ENCODE data around the gene STX19.

STX19 gene

DNA sequence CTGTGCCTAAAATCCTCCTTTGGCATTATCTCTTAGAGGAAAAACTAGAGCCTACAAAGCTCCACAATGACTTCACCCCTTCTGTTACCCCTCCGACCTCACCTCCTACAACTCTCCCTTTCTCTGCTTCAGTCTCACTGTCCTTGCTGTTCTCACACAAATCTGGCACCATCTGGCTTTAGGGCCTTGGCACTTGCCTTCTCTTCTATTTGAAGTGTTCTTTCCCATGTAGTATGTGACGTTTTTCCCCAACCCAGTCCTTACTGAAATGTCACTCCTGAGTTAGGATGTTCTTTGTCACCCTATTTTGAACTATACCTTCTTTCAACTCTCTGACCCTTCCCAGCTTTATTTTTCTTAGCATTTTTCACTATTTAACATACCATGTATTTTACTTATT, 8.7 kb downstream of the STX19 start:
- no peak overlapping the region for H3K4me3 ChIP-seq (ENCODE audit: low read length)
- no peak overlapping the region for H3K9ac ChIP-seq (ENCODE audit: low read length)
- H3K36me3 ChIP-seq (ENCODE audit: control insufficient read depth, low read depth, low read length): no peaks in the 10 kb centered on the region
- no peaks in the 10 kb centered on the region for H3K9me3 ChIP-seq (ENCODE audit: control insufficient read depth, low read depth, low read length)
- H3K27me3 ChIP-seq (ENCODE audit: control insufficient read depth, insufficient read depth, low read length): no peaks in the 10 kb centered on the region
- H3K27ac ChIP-seq (ENCODE audit: low read length): no peak overlapping the region
- H3K4me1 ChIP-seq (ENCODE audit: control insufficient read depth, low read depth, low read length): no peaks in the 10 kb centered on the region

GRCh38 chr3:94015025-94015424, 13.4 kb downstream of the STX19 start:
- no peaks in the 10 kb centered on the region for H3K4me1 ChIP-seq (ENCODE audit: control insufficient read depth, low read depth, low read length)
- H3K27me3 ChIP-seq (ENCODE audit: control insufficient read depth, insufficient read depth, low read length): no peaks in the 10 kb centered on the region
- H3K36me3 ChIP-seq (ENCODE audit: control insufficient read depth, low read depth, low read length): no peaks in the 10 kb centered on the region
- no peak overlapping the region for H3K27ac ChIP-seq (ENCODE audit: low read length)
- no peaks in the 10 kb centered on the region for H3K9me3 ChIP-seq (ENCODE audit: control insufficient read depth, low read depth, low read length)
- H3K4me3 ChIP-seq (ENCODE audit: low read length): no peak overlapping the region
- no peak overlapping the region for H3K9ac ChIP-seq (ENCODE audit: low read length)

DNA sequence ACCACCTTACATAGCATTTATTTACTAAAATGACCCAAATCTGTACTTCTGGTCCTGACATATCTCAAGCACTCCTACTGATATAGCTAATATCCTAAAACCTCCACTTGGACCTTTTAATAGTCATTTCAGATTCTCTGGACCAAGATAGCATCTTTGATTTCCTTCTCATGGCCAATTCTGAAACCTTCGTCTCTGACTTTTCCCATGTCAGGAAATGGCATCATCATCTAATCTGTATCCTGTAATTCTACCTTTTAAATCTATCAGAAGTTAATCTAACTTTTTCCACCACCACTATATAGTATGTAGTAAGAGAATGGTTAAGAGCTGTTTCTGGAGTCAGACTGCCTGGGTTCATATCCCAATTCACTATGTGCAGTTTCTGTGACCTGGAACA, 16.2 kb downstream of the STX19 start:
- H3K9ac ChIP-seq (ENCODE audit: low read length): no peak overlapping the region

DNA sequence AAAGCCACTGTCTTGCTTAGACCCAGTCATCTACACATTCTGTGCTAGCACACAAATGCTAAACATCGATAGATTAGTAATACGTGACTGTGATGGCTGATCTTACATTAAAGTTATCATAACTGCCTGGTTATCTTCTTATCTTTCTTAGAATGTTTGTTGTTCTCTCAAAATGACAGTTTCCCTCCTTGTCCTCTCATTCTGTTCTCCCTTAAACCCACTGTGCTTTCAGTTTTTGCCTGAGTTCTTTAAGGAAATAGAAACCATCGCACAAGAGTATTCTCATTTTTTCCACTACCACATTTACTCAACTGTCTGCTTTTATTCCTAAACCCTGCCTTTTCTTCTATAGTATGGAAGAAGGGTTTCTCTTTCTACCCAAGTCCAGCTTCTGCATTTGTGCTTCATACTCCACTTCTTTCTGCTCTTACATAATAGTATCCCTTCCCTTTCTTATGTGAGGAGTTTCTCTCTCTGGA, 17.1 kb downstream of the STX19 start:
- Histone ChIP-seq H3K9ac (ENCODE audit: low read length) (no peak overlapping the region), H3K36me3 (ENCODE audit: control insufficient read depth, low read depth, low read length) (no peaks in the 10 kb centered on the region), H3K27ac (ENCODE audit: low read length) (no peak overlapping the region), H3K4me3 (ENCODE audit: low read length) (no peak overlapping the region), H3K4me1 (ENCODE audit: control insufficient read depth, low read depth, low read length) (no peaks in the 10 kb centered on the region), H3K27me3 (ENCODE audit: control insufficient read depth, insufficient read depth, low read length) (no peaks in the 10 kb centered on the region), H3K9me3 (ENCODE audit: control insufficient read depth, low read depth, low read length) (no peaks in the 10 kb centered on the region)

More for the DNA sequence above, 16.2 kb downstream of the STX19 start:
- Histone ChIP-seq H3K4me1 (ENCODE audit: control insufficient read depth, low read depth, low read length) (no peaks in the 10 kb centered on the region), H3K4me3 (ENCODE audit: low read length) (no peak overlapping the region), H3K36me3 (ENCODE audit: control insufficient read depth, low read depth, low read length) (no peaks in the 10 kb centered on the region), H3K9me3 (ENCODE audit: control insufficient read depth, low read depth, low read length) (no peaks in the 10 kb centered on the region), H3K27ac (ENCODE audit: low read length) (no peak overlapping the region), H3K27me3 (ENCODE audit: control insufficient read depth, insufficient read depth, low read length) (no peaks in the 10 kb centered on the region)

DNA sequence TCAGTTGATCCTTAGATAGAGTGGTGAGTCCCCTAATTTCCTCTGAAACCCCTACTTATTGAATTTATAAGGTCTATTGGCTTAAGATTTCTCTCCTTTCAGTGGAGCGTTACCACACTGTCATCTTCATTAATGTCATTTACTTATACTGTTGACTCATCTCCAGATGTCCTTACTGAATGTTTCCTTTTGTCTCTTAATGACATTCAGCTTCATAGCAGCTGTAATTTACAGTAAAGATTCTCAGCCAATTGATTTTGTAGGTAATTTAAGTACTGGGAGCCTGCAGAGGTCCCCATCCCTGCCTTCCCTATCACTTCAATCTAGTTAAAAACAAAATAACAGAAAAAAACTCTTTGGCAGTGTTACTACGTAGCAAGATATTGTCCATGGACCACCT, 18.8 kb downstream of the STX19 start:
- no peak overlapping the region for H3K9ac ChIP-seq (ENCODE audit: low read length)
- no peak overlapping the region for H3K27ac ChIP-seq (ENCODE audit: low read length)
- no peaks in the 10 kb centered on the region for H3K36me3 ChIP-seq (ENCODE audit: control insufficient read depth, low read depth, low read length)
- no peaks in the 10 kb centered on the region for H3K4me1 ChIP-seq (ENCODE audit: control insufficient read depth, low read depth, low read length)
- H3K4me3 ChIP-seq (ENCODE audit: low read length): no peak overlapping the region
- no peaks in the 10 kb centered on the region for H3K27me3 ChIP-seq (ENCODE audit: control insufficient read depth, insufficient read depth, low read length)
- no peaks in the 10 kb centered on the region for H3K9me3 ChIP-seq (ENCODE audit: control insufficient read depth, low read depth, low read length)

DNA sequence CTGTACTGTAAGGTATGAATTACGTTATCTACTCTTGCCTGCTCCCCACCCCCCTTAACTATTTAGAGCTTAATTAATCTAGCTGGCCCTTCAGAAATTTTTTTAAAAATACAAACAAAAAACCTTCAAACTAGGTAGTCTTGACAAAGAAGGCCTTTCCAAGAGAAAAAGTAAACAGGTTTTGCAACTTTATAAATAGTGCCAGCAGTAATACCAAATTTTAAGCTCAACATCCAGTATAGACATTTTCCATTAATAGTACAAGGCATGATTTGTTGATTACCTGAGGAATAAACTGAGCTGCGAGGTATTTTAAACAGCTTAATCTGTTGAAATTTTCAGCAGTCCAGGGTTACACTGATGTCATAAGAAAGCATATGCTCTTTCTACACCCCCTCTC, 20.1 kb downstream of the STX19 start:
- H3K4me1 ChIP-seq (ENCODE audit: control insufficient read depth, low read depth, low read length): no peaks in the 10 kb centered on the region
- no peaks in the 10 kb centered on the region for H3K9me3 ChIP-seq (ENCODE audit: control insufficient read depth, low read depth, low read length)
- no peak overlapping the region for H3K27ac ChIP-seq (ENCODE audit: low read length)
- no peaks in the 10 kb centered on the region for H3K36me3 ChIP-seq (ENCODE audit: control insufficient read depth, low read depth, low read length)
- no peaks in the 10 kb centered on the region for H3K27me3 ChIP-seq (ENCODE audit: control insufficient read depth, insufficient read depth, low read length)
- no peak overlapping the region for H3K4me3 ChIP-seq (ENCODE audit: low read length)
- no peak overlapping the region for H3K9ac ChIP-seq (ENCODE audit: low read length)

DNA sequence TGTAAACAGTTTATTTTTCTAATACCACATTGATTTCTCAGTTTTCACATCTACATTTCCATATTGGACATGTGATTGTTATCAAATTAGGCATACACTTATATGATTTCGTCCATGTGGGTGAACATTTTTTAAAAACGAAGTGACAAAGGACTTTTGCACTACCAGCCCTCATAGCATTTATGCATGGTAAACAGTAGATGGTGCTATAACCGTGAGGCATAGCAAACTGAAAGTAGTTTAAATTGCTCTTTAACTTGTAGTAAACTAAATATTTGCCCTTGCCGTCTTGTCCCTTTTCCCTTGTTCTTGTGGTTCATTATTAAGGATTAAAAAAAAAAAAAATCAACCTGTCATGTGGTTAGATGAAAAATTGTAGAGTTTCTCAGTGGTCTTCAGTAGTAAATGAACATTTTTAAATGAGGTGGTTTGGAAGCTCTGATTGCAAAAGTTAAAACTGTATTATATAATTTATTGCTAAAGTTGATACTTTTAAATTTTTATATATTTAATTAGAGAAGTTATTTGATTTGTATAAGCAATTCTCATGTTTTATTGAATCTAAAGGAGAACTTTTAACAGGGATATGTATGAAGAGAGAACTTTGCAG, 24.0 kb downstream of the STX19 start:
- Histone ChIP-seq H3K9ac (ENCODE audit: low read length) (no peak overlapping the region), H3K27me3 (ENCODE audit: control insufficient read depth, insufficient read depth, low read length) (no peaks in the 10 kb centered on the region), H3K27ac (ENCODE audit: low read length) (no peak overlapping the region), H3K4me3 (ENCODE audit: low read length) (no peak overlapping the region), H3K36me3 (ENCODE audit: control insufficient read depth, low read depth, low read length) (no peaks in the 10 kb centered on the region), H3K4me1 (ENCODE audit: control insufficient read depth, low read depth, low read length) (no peaks in the 10 kb centered on the region), H3K9me3 (ENCODE audit: control insufficient read depth, low read depth, low read length) (no peaks in the 10 kb centered on the region)

DNA sequence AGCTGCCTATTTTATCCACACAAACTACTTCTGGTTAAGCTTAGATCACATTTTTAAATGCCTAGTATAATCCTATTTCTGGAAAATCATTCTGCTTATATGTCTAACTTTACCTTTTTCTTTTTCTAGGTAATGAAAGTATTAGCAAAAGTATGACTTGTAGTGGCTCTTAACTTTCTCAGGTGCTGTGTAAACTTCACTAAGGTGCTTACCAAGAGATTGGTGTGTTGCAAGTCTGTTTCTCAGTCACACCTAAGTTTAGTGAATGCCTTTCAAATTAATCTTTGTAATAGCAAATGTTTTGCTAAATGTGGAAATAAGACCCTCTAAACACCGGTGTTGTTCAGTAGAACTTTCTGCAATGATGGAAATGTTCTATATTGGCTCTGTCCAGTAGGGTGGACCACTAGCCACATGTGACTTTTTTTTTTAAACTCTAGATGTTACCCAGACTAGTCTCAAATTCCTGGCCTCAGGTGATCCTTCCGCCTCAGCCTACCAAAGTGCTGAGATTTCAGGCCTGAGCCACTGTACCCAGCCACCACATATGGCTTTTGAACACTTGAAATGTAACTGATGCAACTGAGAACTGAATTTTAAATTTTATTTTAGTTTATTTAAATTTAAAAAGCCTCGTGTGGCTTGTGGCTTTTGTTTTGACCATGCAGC, 26.4 kb downstream of the STX19 start:
- H3K4me1 ChIP-seq (ENCODE audit: control insufficient read depth, low read depth, low read length): no peaks in the 10 kb centered on the region
- no peaks in the 10 kb centered on the region for H3K9me3 ChIP-seq (ENCODE audit: control insufficient read depth, low read depth, low read length)
- no peak overlapping the region for H3K9ac ChIP-seq (ENCODE audit: low read length)
- no peaks in the 10 kb centered on the region for H3K27me3 ChIP-seq (ENCODE audit: control insufficient read depth, insufficient read depth, low read length)
- H3K36me3 ChIP-seq (ENCODE audit: control insufficient read depth, low read depth, low read length): no peaks in the 10 kb centered on the region
- no peak overlapping the region for H3K4me3 ChIP-seq (ENCODE audit: low read length)
- H3K27ac ChIP-seq (ENCODE audit: low read length): no peak overlapping the region

DNA sequence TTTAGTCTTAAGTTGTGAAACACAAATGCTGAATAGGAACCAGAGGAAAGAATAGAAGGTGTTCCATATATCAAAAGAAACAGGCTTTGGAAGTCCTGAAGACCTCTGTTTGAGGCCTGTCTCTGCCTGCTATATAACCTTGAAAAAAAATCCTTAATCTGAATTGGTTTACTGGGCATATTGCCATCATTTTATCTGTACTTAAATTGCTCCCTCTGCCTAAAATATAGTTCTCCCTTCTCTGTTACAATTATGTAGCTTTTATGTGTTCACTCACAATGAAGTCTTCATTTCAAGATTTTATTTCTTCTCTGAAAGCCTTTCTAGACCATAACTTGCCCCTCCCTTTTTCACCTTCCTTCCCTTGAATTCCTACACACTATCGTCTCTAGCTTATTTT, 27.2 kb downstream of the STX19 start:
- Histone ChIP-seq H3K36me3 (ENCODE audit: control insufficient read depth, low read depth, low read length) (no peaks in the 10 kb centered on the region), H3K9ac (ENCODE audit: low read length) (no peak overlapping the region), H3K27ac (ENCODE audit: low read length) (no peak overlapping the region), H3K4me3 (ENCODE audit: low read length) (no peak overlapping the region), H3K4me1 (ENCODE audit: control insufficient read depth, low read depth, low read length) (no peaks in the 10 kb centered on the region), H3K27me3 (ENCODE audit: control insufficient read depth, insufficient read depth, low read length) (no peaks in the 10 kb centered on the region), H3K9me3 (ENCODE audit: control insufficient read depth, low read depth, low read length) (no peaks in the 10 kb centered on the region)

DNA sequence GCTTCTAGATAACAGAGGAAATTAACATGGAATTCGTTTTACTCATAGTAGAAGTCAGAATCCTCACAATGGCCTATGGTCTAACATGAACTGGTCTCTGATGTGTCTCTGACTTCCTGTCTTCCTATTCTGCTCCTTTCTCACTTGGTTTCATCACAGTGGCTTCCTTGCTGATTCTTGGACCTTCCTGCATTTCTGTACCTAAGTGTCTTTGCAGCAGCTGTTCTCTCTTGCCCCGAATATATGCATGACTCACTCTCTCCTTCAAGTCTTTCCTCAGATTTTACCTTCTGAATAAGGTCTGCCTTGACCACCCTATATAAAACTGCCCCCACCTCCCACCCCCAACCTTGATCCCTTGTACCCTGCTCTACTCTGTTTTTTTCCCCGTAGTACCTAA, 34.3 kb downstream of the STX19 start:
- Histone ChIP-seq H3K27ac (ENCODE audit: low read length) (no peak overlapping the region), H3K4me1 (ENCODE audit: control insufficient read depth, low read depth, low read length) (no peaks in the 10 kb centered on the region), H3K4me3 (ENCODE audit: low read length) (no peak overlapping the region), H3K27me3 (ENCODE audit: control insufficient read depth, insufficient read depth, low read length) (no peaks in the 10 kb centered on the region), H3K9ac (ENCODE audit: low read length) (no peak overlapping the region), H3K36me3 (ENCODE audit: control insufficient read depth, low read depth, low read length) (no peaks in the 10 kb centered on the region), H3K9me3 (ENCODE audit: control insufficient read depth, low read depth, low read length) (no peaks in the 10 kb centered on the region)

DNA sequence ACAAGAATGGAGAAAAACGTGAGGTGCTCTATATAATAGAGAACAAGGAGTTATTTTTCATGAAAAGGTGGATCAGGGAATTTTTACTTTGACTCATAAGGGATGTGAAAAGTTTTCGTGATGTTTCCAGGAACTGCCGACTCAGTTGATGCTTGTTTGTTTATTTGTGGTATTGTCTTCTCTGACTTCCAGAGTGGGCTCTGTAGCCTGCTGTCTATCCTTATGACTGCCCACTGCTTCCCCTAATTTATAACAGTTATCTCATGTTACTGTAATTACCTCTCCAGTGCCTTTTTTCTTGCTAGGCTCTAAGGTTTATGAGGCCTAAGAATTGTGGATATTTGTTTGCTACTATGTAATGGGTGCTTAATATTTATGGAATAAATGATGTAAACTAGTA, 36.2 kb downstream of the STX19 start:
- Histone ChIP-seq H3K27ac (ENCODE audit: low read length) (no peak overlapping the region), H3K36me3 (ENCODE audit: control insufficient read depth, low read depth, low read length) (no peaks in the 10 kb centered on the region), H3K9me3 (ENCODE audit: control insufficient read depth, low read depth, low read length) (no peaks in the 10 kb centered on the region), H3K9ac (ENCODE audit: low read length) (no peak overlapping the region), H3K4me3 (ENCODE audit: low read length) (no peak overlapping the region), H3K4me1 (ENCODE audit: control insufficient read depth, low read depth, low read length) (no peaks in the 10 kb centered on the region), H3K27me3 (ENCODE audit: control insufficient read depth, insufficient read depth, low read length) (no peaks in the 10 kb centered on the region)

GRCh38 chr3:93991631-93992030, 36.8 kb downstream of the STX19 start:
- Histone ChIP-seq H3K9ac (ENCODE audit: low read length) (no peak overlapping the region), H3K27me3 (ENCODE audit: control insufficient read depth, insufficient read depth, low read length) (no peaks in the 10 kb centered on the region), H3K36me3 (ENCODE audit: control insufficient read depth, low read depth, low read length) (no peaks in the 10 kb centered on the region), H3K4me3 (ENCODE audit: low read length) (no peak overlapping the region), H3K9me3 (ENCODE audit: control insufficient read depth, low read depth, low read length) (no peaks in the 10 kb centered on the region), H3K4me1 (ENCODE audit: control insufficient read depth, low read depth, low read length) (no peaks in the 10 kb centered on the region), H3K27ac (ENCODE audit: low read length) (no peak overlapping the region)
